Endometrial microvascular endothelial cells (primary cell): ENCODE data around the gene LZTR1. TPM values are rescaled to one million over a fixed set of nuclear protein-coding genes. Genes with fewer than 3 reads are reported as not detected.
"Not testable (repeated sequence)": the region's sequence is repeated elsewhere in the genome, so short reads cannot be mapped to it uniquely, and the experiment has no call there.

Source experiments
- in situ Hi-C: cut with HindIII; loops from 2 replicates; pipeline ENCODE4 v1.10.0; 2017; ENCODE audit warnings: low sequenced_read_pairs, low pct_unique_long_range_greater_than_20kb; ENCODE audit errors: inconsistent ontology term
- total RNA-seq: library from RNA; depleted of rRNA; stranded (reverse); fragments of >200 nt; gene quantifications from one replicate; pipeline ENCODE4 v1.2.3, GENCODE V29; 2015; ENCODE audit errors: inconsistent ontology term

The LZTR1 gene
- total RNA-seq, 1 donor from 2014 or later, result 52.0 TPM

DNA sequence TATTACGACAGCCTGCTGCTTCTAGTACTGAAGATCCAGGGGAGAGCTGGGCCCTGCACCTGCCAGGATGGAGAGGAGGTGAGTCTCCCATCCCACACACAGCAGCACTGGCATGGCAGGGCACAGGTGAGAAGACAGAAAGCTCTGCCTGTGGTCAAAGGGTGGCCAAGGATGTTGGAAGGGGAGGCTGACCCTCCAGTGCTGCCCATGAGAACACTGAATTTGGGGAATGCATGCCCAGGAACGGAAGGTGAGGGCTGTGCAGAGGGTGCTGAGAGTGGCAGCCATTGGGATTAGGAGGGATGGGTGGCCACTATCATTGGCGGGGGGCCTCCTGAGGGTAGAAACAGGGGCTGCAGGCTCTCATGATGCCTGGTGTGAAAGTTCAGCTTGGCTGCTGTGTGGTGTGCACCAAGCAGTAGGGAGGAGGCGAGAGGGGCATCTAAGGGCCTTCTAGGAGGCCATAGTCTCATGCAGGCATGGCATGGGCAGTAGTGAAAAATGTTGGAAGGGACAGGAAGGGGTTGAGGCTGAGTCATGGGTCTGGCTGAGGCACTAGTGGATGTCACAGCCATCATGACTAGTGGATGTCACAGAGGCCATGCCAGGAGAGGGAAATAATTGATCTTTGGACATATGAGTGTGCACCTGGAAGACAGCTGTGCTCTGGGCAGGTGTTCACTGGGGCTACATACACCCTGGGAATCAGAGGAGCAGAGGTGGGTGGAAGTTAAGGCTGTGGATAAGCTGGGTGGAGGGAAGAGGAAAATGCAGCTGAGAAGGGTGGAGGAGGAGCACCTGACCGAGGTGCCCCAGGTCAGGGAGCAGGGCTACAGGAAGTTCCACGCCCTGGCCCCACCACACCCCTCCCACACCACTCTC, 61.1 kb downstream of the LZTR1 start:
- in situ Hi-C loops, result no loop called here

DNA sequence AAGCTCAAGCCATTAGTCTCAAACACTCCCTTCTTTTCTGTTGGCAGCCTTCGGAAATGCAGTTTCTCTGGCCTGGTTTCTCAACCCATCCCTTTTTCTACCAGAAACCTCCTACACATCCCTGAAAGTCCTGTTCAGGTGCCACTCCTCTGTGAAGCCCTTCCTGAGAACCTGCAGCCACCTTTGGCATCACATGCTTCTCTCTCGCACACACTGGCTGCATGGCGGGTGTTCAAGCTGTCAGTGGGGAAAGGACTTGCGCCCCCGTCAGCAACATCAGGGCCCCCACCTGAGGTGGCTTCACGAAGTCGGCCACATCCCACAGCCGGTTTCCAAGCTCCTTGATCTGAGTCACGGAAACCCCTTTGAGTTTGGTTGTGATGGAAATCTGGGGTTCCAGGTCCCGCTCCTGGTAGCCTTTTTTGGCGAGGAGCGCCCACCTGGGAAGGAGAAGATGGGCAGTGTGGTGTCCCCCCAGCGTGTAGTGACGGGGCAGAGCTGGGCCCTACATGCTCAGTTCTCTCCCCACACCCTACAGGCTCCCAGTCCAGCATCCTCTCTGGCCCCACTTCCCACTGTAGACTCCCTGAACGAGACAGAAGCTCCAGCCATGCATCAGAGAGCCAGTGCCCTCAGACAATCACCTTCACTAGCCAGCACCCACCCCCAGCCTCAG, 61.9 kb downstream of the LZTR1 start:
- in situ Hi-C loops, result no loop called here

DNA sequence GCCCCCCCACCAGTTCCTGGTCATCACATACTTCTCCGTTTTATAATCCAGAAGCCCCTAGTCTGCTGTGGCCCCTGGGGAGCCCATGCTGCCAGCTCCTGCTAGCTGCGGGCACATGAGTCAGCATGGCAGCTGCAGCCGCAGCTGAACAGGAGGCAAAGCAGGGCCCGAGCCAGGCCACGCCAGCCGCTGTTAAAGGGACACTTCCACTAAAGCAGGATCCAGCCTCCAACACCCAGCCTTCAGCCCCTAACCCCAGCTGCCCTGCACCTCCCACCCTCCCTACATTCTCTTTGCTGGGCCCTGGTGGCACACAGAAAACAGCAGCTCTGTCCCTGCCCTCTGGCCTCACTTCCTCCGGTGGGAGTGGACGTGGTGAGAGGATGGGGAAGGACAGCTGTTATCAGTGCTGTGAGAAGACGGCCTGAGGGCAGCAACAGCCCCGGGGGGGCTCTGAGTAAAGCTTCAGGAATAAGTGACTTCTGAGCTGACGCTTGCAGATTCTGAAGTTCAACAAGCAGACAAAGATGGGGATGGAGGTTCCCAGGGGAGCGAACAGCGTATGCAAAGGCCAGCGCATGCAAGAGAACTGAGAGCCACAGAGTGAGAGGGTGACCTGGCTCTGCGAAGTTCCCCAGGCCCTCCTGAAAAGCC, 63.0 kb downstream of the LZTR1 start:
- in situ Hi-C loops, result no loop called here

DNA sequence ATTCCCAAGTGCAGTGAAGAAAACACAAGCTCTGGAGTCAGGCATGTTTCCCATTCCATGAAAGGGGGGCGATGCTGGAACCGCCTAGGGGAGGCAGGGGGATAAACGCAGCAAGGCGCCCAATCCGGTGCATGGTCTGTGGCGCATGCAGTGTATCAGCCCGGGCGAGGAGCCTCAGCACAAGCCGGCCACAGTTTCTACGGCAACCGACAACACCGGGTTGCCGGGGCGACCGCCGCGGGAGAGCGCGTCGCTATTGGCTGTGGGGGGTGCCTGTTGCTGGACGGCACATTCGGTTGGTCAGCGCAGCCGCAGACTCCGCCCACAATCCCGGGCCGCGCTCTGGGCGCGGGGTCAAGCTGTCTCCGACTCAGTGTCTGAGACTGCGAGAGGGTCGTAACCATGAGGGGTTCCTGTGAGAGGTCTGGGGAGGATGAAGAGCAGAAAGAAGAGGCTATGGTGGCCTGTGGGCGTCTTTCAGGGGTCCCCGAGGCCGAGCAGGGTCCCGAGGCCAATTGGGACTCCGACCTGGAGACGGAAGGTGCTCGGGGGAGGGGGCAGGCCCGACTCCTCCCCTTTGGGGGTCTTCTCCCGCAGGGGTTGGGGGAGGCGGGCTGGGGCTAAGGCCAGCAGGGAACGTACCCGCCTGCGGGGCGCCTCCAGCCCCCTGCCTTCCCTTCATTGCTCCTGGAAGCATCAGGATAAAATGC, 63.6 kb downstream of the LZTR1 start, which contains the start of gene LRRC74B:
TSS of gene LRRC74B (plus strand) at position 362 of the 710 bp plus-strand sequence. CDS start at position 403, 41 bp downstream.
- in situ Hi-C loops, result no loop called here

DNA sequence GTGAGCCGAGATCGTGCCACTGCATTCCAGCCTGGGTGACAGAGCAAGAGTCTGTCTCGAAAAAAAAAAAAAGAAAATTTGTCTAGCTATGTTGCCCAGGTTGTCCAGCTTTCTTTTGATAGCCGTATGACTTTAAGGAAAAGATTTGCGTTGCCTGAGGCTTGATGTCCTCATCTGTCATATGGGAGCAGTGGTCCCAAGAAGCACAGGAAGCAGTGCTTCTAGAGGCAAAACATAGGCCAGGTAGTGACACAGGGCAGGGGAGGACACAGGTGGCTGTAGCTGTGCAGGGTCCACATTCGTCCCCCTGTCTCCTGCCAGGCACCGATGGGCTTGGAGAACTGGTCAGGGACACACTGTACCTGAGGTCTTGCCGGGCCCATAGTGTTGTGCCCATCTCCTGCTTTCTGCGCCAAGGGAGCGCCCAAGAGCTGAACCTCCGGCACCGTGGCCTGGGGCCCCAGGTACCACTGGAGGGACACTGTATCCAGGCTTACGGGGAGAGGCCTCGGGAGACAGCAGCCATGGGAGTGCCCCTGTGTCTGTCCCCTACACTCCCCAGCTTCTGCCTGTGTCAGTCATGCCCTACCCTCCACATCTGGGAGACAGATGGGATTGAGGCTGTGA, 65.1 kb downstream of the LZTR1 start:
- in situ Hi-C loops, result no loop called here

DNA sequence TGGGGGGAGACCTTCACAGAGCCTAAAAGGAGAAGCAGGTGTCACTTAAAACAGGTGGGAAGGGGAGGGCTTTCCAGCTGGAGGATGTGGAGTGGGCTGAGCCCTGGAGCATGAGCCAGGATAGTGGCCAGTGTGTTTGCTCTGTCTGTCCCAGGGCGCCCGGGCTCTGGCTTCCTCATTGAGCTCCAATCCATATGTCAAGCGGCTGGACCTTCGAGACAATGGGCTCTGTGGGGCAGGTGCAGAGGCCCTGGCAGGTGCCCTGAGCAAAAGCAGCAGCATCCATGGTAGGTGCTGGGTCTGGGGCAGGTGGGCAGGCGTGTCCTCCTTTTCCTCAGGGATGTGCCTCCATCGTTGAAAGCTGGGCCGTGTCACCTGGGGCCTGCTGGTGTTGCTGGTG, 65.6 kb downstream of the LZTR1 start:
- in situ Hi-C loops, result no loop called here

GRCh38 chr22:21048448-21048847, 66.4 kb downstream of the LZTR1 start:
- in situ Hi-C loops, result not testable (repeated sequence)

Other genes starting within 250 kb of the LZTR1 start
- 29.5 TPM for gene SERPIND1, start 208.2 kb upstream of the LZTR1 start, total RNA-seq
- gene PI4KA, start 123.5 kb upstream of the LZTR1 start, total RNA-seq, result 52.4 TPM
- gene SNAP29, start 123.3 kb upstream of the LZTR1 start, total RNA-seq, result 17.9 TPM
- 55.8 TPM for gene CRKL, start 64.9 kb upstream of the LZTR1 start, total RNA-seq
- gene AIFM3, start 15.0 kb upstream of the LZTR1 start, total RNA-seq, result not detected
- gene THAP7, start 19.8 kb downstream of the LZTR1 start, total RNA-seq, result 17.0 TPM
- not detected for gene P2RX6, start 32.9 kb downstream of the LZTR1 start, total RNA-seq
- not detected for gene SLC7A4, start 50.3 kb downstream of the LZTR1 start, total RNA-seq
- not detected for gene LRRC74B, start 63.6 kb downstream of the LZTR1 start, total RNA-seq